RWPE2 (cell line): ENCODE data around the gene TM9SF3.

ENCODE experiments used
- ATAC-seq: fragments of 200-7000 bp; cut with Tn5 transposase; 3 replicates; pipeline ENCODE4 v1.9.1; 2021; ENCODE audit warnings: low read depth
- DNase-seq: peaks from one replicate; pipeline ENCODE4 v3.0.0-alpha.2; 2020; ENCODE audit warnings: low spot score
- H3K27ac ChIP-seq: fragments of 450-650 bp; 2 replicates; pipeline ENCODE4 v1.5.1; 2017; ENCODE audit warnings: mild to moderate bottlenecking; ENCODE audit not compliant: poor library complexity, severe bottlenecking
- H3K27me3 ChIP-seq: fragments of 250-450 bp; sonication (Bioruptor Pico); 2 replicates; pipeline ENCODE4 v1.5.1; 2021; ENCODE audit warnings: mild to moderate bottlenecking, moderate library complexity; ENCODE audit not compliant: insufficient read depth, poor library complexity, severe bottlenecking
- H3K36me3 ChIP-seq: fragments of 250-450 bp; sonication (Bioruptor Pico); 2 replicates; pipeline ENCODE4 v1.5.1; 2020; ENCODE audit warnings: low read depth, mild to moderate bottlenecking, moderate library complexity
- H3K4me1 ChIP-seq: fragments of 250-450 bp; sonication (Bioruptor Pico); 2 replicates; pipeline ENCODE4 v1.5.1; 2021; ENCODE audit warnings: mild to moderate bottlenecking, moderate library complexity; ENCODE audit not compliant: insufficient read depth, poor library complexity, severe bottlenecking
- H3K4me3 ChIP-seq: fragments of 250-450 bp; sonication (Bioruptor Pico); 2 replicates; pipeline ENCODE4 v1.5.1; 2021; ENCODE audit warnings: mild to moderate bottlenecking, moderate library complexity; ENCODE audit not compliant: severe bottlenecking
- H3K9me3 ChIP-seq: fragments of 250-450 bp; sonication (Bioruptor Pico); 2 replicates; pipeline ENCODE4 v1.5.1; 2021; ENCODE audit warnings: mild to moderate bottlenecking, moderate library complexity; ENCODE audit not compliant: severe bottlenecking
- CTCF ChIP-seq: fragments of 450-650 bp; IDR thresholded peaks from one replicate; pipeline ENCODE4 v1.5.1; 2017; ENCODE audit warnings: mild to moderate bottlenecking, moderate library complexity; ENCODE audit not compliant: poor library complexity, severe bottlenecking

TM9SF3 gene

DNA sequence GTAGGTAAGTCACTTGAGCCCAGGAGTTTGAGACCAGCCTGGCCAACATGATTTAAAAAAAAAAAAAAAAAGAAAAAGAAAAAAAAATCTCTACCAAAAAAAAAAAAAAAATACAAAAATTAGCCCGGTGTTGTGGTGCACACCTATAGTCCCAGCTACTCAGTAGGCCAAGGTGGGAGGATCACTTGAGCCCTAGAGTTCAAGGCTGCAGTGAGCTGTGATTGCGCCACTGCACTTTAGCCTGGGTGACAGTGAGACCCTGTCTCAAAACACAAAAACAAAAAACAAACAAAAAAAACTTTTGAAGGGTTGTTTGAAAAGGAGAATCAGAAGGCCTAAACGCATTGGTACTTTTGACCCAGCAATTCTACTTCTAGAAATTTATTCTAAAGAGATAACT is 86.8 kb downstream of the TM9SF3 start:
- Histone ChIP-seq H3K36me3 (no peaks in the 10 kb centered on the region), H3K4me3 (no peak overlapping the region), H3K4me1 (peaks cover 25% of the 10 kb centered on the region), H3K27ac (no peak overlapping the region), H3K9me3 (no peaks in the 10 kb centered on the region), H3K27me3 (no peaks in the 10 kb centered on the region)
- ATAC-seq (no peak), DNase-seq (no peak)
- TF ChIP-seq CTCF, result no peak

DNA sequence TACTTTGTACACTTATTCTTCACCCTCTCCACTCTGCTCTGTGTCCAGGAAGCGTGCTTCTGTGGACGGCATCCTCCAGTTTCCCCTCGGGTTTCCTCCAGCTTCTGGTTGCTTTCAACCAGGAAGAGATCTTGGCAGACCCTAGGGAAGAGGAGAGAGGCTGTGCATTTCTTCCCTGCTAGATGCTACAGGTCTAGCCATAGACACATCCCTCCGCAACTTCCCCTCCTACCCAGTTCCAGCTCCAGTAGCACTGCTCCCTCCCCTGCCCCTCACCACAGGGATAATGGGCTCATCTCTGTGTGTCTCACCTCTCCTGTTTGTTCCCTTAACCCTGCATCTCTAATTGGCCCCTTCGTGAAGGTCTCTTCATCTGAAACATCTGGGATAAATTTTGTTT is 89.4 kb downstream of the TM9SF3 start:
- ATAC-seq (no peak), DNase-seq (no peak)
- Histone ChIP-seq H3K27ac (no peak overlapping the region), H3K27me3 (no peaks in the 10 kb centered on the region), H3K4me3 (no peak overlapping the region), H3K4me1 (peaks cover 11% of the 10 kb centered on the region), H3K9me3 (no peaks in the 10 kb centered on the region), H3K36me3 (no peaks in the 10 kb centered on the region)
- no peak for TF ChIP-seq CTCF

GRCh38 chr10:96496281-96496925 is 90.4 kb downstream of the TM9SF3 start:
- Histone ChIP-seq H3K36me3 (no peaks in the 10 kb centered on the region), H3K27me3 (no peaks in the 10 kb centered on the region), H3K9me3 (no peaks in the 10 kb centered on the region), H3K4me1 (peaks cover under 1% of the 10 kb centered on the region), H3K4me3 (no peak overlapping the region), H3K27ac (no peak overlapping the region)
- no peak for TF ChIP-seq CTCF
- DNase-seq, result no peak
- peak; percentile 58; the same call in 1 of the 3 replicates for ATAC-seq

DNA sequence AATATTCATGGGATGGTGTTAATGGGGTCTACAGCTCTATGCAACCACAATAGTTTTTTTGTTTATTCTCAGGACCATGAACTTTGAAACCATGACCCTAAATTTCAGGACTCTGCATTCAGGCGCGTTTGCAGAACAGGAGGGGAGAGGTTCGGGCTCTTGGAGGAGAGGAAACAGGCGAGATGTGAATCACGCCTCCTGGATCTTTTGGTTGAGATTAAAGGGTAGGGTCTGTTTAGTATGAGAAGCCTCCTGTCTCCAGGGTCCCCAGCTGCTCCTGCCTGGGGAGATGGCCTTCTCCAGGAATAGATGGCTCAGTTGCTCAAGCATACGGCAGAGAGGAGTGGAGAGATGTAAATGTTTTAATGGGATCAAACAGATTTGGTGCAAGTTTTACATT is 91.3 kb downstream of the TM9SF3 start:
- no peak for TF ChIP-seq CTCF
- Histone ChIP-seq H3K9me3 (no peaks in the 10 kb centered on the region), H3K27ac (no peak overlapping the region), H3K4me3 (no peak overlapping the region), H3K4me1 (no peaks in the 10 kb centered on the region), H3K36me3 (no peaks in the 10 kb centered on the region), H3K27me3 (no peaks in the 10 kb centered on the region)
- DNase-seq (no peak), ATAC-seq (no peak)

GRCh38 chr10:96494694-96495093 is 92.1 kb downstream of the TM9SF3 start:
- no peak overlapping the region for H3K4me3 ChIP-seq
- no peaks in the 10 kb centered on the region for H3K27me3 ChIP-seq
- no peak for TF ChIP-seq CTCF
- no peaks in the 10 kb centered on the region for H3K9me3 ChIP-seq
- DNase-seq (no peak), ATAC-seq (no peak)
- H3K4me1 ChIP-seq, result no peaks in the 10 kb centered on the region
- H3K27ac ChIP-seq, result no peak overlapping the region
- no peaks in the 10 kb centered on the region for H3K36me3 ChIP-seq
